Mucosa of stomach (tissue), 1 donor: ENCODE measurements around the gene KRTAP9-2.
"Not testable (repeated sequence)": the region's sequence is repeated elsewhere in the genome, so short reads cannot be mapped to it uniquely, and the experiment has no call there.

Experiments used
- H3K27me3 ChIP-seq: one replicate; pipeline ENCODE4 v1.7.0; 2013; ENCODE audit warnings: mild to moderate bottlenecking, low read length; ENCODE audit not compliant: control insufficient read depth, insufficient read depth
- H3K36me3 ChIP-seq: one replicate; pipeline ENCODE4 v1.7.0; 2013; ENCODE audit warnings: low read length; ENCODE audit not compliant: control insufficient read depth, insufficient read depth
- H3K4me1 ChIP-seq: one replicate; pipeline ENCODE4 v1.7.0; 2013; ENCODE audit warnings: mild to moderate bottlenecking, low read length; ENCODE audit not compliant: control insufficient read depth, insufficient read depth
- H3K4me3 ChIP-seq: one replicate; pipeline ENCODE4 v1.7.0; 2013; ENCODE audit warnings: low read length
- H3K9ac ChIP-seq: one replicate; pipeline ENCODE4 v1.7.0; 2013; ENCODE audit warnings: mild to moderate bottlenecking, low read length, moderate library complexity
- H3K9me3 ChIP-seq: one replicate; pipeline ENCODE4 v1.7.0; 2013; ENCODE audit warnings: mild to moderate bottlenecking, low read length, moderate library complexity; ENCODE audit not compliant: control insufficient read depth
- donor health status: Pancreatic carcinoma.

KRTAP9-2 gene, protein sequence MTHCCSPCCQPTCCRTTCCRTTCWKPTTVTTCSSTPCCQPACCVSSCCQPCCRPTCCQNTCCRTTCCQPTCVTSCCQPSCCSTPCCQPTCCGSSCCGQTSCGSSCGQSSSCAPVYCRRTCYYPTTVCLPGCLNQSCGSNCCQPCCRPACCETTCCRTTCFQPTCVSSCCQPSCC

DNA sequence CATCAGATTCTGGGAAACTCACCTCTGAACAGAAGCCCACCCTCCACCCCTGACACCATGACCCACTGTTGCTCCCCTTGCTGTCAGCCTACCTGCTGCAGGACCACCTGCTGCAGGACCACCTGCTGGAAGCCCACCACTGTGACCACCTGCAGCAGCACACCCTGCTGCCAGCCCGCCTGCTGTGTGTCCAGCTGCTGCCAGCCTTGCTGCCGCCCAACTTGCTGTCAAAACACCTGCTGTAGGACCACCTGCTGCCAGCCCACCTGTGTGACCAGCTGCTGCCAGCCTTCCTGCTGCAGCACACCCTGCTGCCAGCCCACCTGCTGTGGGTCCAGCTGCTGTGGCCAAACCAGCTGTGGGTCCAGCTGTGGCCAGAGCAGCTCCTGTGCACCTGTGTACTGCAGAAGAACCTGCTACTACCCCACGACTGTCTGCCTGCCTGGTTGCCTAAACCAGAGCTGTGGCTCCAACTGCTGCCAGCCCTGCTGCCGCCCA lies at the start of gene KRTAP9-2:
KRTAP9-2 (plus strand) TSS at position 51 of the 498 bp plus-strand sequence; CDS start at position 58, 7 bp downstream.
- not testable (repeated sequence) for H3K4me3 ChIP-seq, H3K4me1 ChIP-seq, H3K9ac ChIP-seq, H3K36me3 ChIP-seq, H3K9me3 ChIP-seq, H3K27me3 ChIP-seq

DNA sequence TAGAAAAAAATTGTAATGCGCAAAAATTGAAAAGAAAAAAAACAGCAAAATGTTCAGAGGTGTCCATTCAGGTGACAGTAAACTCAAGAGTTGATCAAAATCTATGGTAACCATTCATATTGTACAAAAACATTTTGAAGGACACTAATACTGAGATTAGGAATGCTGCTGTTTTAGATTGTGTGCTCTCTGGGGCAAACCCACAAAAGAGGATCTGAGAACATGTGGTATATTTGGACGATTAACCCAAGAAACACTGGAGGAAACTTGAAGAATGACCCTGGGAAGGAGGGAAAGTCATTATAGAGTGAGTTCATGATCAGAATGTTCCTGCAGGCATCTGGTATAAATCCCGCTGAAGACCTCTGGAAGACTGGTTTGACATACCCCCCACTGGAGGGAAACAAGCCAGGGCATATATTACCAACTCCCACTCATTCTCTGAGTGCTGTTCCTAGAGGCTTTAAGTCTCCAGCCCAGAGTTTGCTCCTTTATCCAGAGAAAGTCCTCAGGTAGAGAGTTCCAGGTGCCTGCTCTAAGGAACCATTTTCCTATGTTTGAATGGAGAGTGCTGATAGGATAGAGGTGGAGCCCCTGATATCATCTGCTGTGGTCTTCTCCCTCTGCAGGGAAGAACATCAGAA lies 49.6 kb upstream of the KRTAP9-2 start:
- Histone ChIP-seq H3K4me1 (no peaks in the 10 kb centered on the region), H3K27me3 (peaks cover 4% of the 10 kb centered on the region), H3K9ac (no peak overlapping the region), H3K4me3 (no peak overlapping the region), H3K9me3 (no peaks in the 10 kb centered on the region), H3K36me3 (no peaks in the 10 kb centered on the region)

DNA sequence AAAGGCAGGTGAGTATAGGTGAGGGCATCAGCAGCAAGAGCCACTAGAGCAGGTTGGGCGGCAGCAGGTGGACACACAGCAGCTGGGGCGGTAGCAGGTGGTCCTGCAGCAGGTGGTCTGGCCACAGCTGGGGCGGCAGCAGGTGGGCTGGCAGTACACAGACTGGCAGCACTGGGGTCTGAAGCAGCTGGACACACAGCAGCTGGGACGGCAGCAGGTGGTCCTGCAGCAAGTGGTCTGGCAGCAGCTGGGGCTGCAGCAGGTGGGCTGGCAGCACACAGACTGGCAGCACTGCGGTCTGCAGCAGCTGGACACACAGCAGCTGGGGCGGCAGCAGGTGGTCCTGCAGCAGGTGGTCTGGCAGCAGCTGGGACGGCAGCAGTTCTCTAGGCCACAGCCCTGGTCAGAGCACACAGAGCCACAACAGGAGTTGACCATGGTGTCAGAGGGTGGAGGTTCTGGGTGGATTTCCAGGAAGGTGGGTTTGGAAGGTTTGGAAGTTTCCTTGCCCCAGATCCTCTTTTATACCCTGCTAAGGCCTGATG lies 48.6 kb upstream of the KRTAP9-2 start, which contains the start of gene KRTAP4-2:
KRTAP4-2 (minus strand) TSS at position 495 of the 545 bp plus-strand sequence; CDS start at position 438, 57 bp downstream.
- Histone ChIP-seq H3K9me3 (no peaks in the 10 kb centered on the region), H3K27me3 (peaks cover 4% of the 10 kb centered on the region), H3K4me1 (no peaks in the 10 kb centered on the region), H3K36me3 (no peaks in the 10 kb centered on the region), H3K4me3 (no peak within 1 kb of the TSS), H3K9ac (no peak within 1 kb of the TSS)

DNA sequence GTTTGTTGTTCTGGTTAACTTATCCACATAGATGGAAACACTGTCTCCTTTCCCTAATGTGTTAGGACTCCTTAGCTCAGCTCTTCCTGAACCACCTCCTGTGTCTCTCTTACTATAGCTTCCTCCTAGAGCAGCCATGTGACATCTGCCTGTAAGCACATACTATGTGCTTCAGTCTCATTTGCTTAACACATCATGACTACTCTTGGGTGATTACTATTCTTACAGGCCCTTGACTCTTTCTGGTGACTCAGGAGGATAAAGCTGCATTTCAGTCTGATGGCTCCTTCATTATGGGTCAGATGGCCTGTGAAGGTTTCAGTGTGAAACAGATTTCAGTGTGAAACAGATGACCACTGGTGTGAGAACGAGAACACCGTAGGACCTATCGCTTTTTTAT lies 48.1 kb upstream of the KRTAP9-2 start:
- Histone ChIP-seq H3K27me3 (peaks cover 4% of the 10 kb centered on the region), H3K36me3 (no peaks in the 10 kb centered on the region), H3K9ac (no peak overlapping the region), H3K4me3 (no peak overlapping the region), H3K4me1 (no peaks in the 10 kb centered on the region), H3K9me3 (no peaks in the 10 kb centered on the region)

DNA sequence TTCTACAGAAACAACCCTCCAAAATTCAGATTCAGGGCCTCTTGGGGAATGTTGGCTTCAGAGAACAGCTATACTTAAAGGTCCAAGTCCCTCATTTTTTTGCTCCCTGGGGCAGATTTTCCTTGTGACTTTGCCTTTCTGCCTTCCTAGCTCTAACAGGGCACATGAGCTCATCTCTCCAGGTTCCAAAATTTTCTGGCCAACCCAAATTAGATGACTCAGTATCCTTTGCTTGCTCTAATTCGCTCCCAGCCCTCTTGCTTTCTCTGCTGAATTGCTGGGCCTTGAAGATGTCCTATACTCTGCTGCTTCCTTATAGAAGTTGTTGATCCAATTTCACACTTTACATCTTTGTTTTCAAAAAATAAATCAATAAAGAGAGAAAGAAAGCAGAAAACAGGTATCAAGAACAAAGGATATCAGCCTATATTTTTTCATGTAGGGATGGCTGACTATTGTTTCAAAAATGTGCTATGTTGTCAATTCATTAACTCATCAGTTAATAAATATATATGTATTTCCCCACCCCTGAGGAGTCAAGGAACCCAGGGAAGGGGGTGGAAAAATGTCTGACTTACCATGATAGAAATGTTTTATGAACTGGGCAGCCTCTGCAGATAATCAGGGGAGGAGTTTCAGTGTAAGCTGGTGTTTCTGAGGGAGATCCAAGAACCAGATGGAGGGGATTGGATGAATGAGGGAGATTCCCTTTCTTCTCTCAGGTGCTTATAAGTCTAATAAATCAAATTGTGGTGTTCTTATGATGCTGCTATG lies 47.4 kb upstream of the KRTAP9-2 start:
- peaks cover 4% of the 10 kb centered on the region for H3K27me3 ChIP-seq
- no peak overlapping the region for H3K9ac ChIP-seq
- no peaks in the 10 kb centered on the region for H3K9me3 ChIP-seq
- H3K4me1 ChIP-seq = no peaks in the 10 kb centered on the region
- no peaks in the 10 kb centered on the region for H3K36me3 ChIP-seq
- H3K4me3 ChIP-seq = no peak overlapping the region

DNA sequence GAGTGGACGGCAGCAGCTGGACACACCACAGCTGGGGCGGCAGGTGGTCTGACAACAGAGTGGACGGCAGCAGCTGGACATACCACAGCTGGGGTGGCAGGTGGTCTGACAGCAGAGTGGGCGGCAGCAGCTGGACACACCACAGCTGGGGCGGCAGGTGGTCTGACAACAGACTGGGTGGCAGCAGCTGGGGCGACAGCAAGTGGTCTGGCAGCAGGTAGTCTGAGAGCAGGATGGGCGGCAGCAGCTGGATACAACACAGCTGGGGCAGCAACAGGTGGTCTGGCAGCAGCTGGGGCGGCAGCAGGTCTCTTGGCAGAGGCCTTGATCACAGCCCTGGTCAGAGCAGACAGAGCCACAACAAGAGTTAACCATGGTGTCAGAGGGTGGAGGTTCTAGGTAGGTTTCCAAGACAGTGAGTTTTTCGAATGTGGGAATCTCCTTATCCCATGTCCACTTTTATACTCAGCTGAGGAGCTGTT lies 41.9 kb upstream of the KRTAP9-2 start, which contains the start of gene KRTAP4-1:
KRTAP4-1 (minus strand) TSS at position 432 of the 482 bp plus-strand sequence; CDS start at position 375, 57 bp downstream.
- no peaks in the 10 kb centered on the region for H3K36me3 ChIP-seq
- no peak within 1 kb of the TSS for H3K4me3 ChIP-seq
- no peaks in the 10 kb centered on the region for H3K27me3 ChIP-seq
- no peaks in the 10 kb centered on the region for H3K4me1 ChIP-seq
- H3K9me3 ChIP-seq = no peaks in the 10 kb centered on the region
- H3K9ac ChIP-seq = no peak within 1 kb of the TSS

DNA sequence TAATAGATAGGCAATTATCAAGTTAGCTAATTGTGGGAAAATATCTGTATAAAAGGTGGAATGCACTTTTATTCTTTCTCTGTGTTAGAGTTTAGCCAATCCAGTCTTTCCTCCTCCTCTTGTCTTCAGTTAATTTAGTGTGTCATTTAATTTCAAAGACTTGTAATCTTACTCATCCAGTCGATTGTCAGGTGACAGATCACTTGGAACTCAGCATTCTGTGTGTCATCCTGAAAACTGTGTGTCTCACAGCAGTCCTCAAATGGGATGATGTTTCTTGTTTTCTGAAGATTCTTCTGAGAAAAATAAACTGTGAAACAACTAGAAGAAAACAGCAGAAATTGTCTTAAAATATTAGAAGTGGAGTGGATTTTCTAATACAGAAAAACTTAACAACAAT lies 41.4 kb upstream of the KRTAP9-2 start:
- Histone ChIP-seq H3K4me1 (no peaks in the 10 kb centered on the region), H3K27me3 (peaks cover under 1% of the 10 kb centered on the region), H3K36me3 (no peaks in the 10 kb centered on the region), H3K9me3 (no peaks in the 10 kb centered on the region), H3K9ac (no peak overlapping the region), H3K4me3 (no peak overlapping the region)

DNA sequence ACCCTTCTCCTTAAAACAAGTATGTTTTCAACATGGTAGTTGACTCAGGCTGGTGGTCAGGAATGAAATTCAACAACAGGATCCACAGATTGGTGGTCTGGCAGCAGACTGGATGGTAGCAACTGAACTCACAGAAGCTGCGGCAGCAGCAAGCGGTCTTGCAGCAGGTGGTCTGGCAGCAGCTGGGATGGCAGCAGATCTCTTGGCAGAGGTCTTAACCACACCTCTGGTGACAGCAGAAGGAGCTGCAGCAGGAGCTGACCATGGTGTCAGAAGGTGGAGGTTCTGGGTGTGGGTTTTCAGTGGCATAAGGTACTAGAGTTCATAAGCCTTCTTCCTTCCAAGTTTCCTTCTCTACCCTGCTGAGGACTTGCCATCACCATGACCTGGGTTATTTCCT lies 39.6 kb upstream of the KRTAP9-2 start:
- no peaks in the 10 kb centered on the region for H3K9me3 ChIP-seq
- H3K27me3 ChIP-seq = peaks cover 4% of the 10 kb centered on the region
- H3K4me1 ChIP-seq = no peaks in the 10 kb centered on the region

DNA sequence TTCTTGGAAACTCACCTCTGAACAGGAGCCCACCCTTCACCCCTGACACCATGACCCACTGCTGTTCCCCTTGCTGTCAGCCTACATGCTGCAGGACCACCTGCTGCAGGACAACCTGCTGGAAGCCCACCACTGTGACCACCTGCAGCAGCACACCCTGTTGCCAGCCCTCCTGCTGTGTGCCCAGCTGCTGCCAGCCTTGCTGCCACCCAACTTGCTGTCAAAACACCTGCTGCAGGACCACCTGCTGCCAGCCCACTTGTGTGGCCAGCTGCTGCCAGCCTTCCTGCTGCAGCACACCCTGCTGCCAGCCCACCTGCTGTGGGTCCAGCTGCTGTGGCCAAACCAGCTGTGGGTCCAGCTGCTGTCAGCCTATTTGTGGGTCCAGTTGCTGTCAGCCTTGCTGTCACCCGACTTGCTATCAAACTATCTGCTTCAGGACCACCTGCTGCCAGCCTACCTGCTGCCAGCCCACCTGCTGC lies 36.6 kb upstream of the KRTAP9-2 start, which contains the start of gene KRTAP9-1:
KRTAP9-1 (plus strand) TSS at position 51 of the 482 bp plus-strand sequence; CDS start at position 51, 0 bp downstream.
- H3K27me3 ChIP-seq, H3K9ac ChIP-seq, H3K36me3 ChIP-seq, H3K9me3 ChIP-seq, H3K4me3 ChIP-seq, H3K4me1 ChIP-seq: not testable (repeated sequence)

More for the DNA sequence above, 39.6 kb upstream of the KRTAP9-2 start:
- H3K9ac ChIP-seq = no peak overlapping the region
- no peak overlapping the region for H3K4me3 ChIP-seq
- H3K36me3 ChIP-seq = no peaks in the 10 kb centered on the region

DNA sequence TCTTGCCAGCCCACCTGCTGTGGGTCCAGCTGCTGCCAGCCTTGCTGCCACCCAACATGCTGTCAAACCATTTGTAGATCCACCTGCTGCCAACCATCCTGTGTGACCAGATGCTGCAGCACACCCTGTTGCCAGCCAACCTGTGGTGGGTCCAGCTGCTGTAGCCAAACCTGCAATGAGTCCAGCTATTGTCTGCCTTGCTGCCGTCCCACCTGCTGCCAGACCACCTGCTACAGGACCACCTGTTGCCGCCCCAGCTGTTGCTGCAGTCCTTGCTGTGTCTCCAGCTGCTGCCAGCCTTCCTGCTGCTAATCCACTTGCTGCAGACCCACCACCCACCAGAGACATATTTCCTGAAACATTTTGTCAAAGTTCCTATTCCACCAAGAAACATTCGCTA lies 36.1 kb upstream of the KRTAP9-2 start:
- no peak overlapping the region for H3K9ac ChIP-seq
- H3K4me1 ChIP-seq = no peaks in the 10 kb centered on the region
- H3K4me3 ChIP-seq = no peak overlapping the region
- H3K36me3 ChIP-seq = no peaks in the 10 kb centered on the region
- peaks cover 4% of the 10 kb centered on the region for H3K27me3 ChIP-seq
- no peaks in the 10 kb centered on the region for H3K9me3 ChIP-seq

DNA sequence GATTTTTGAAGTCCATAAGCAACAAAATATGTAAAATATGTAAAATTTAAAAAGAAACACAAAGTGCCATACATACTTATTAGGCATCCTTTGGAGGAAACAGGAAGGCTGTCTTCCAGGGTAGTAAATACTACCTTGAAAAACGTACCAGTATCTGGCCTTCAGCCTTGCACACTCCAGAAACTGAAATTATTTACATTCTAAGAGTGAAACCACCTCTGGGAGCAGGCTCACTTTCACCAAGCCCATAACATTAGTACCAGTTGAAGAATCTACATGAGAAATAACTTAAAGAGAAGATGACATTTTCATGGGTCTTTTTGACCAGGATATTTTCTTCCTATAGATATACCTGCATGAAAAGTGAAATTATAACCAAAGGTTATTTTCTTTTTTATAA lies 30.4 kb upstream of the KRTAP9-2 start:
- Histone ChIP-seq H3K4me3 (no peak overlapping the region), H3K4me1 (no peaks in the 10 kb centered on the region), H3K9ac (no peak overlapping the region), H3K36me3 (no peaks in the 10 kb centered on the region), H3K9me3 (no peaks in the 10 kb centered on the region), H3K27me3 (no peaks in the 10 kb centered on the region)
